ENCODE results near the gene EXOG.

The EXOG gene

GRCh38 chr3:38496131-38496910, at the start of gene EXOG:
Gene EXOG, plus strand, starts transcription at chr3:38496340. Its CDS starts 28 bp downstream, at chr3:38496368.
- DNase-seq (ENCODE audit: low read depth in 1 of 2, low spot score in 1 of 2), result peak; percentile 92 to 93

- DNase-seq (ENCODE audit: low read depth in 1 of 2, low spot score in 1 of 2), result no peak
Observed at GRCh38 chr3:38446812-38447211, 49.3 kb upstream of the EXOG start.

- no peak for DNase-seq (ENCODE audit: low read depth in 1 of 2, low spot score in 1 of 2)
Observed at GRCh38 chr3:38450853-38451252, 45.3 kb upstream of the EXOG start.

- DNase-seq (ENCODE audit: low read depth in 1 of 2, low spot score in 1 of 2), result peak; percentile 53 to 59
Observed at GRCh38 chr3:38453075-38453912, 42.8 kb upstream of the EXOG start, which contains the start of gene ACVR2B. Gene ACVR2B, plus strand, starts transcription at chr3:38453890. Its CDS starts 433 bp downstream, at chr3:38454323.

GRCh38 chr3:38453913-38454177, 42.3 kb upstream of the EXOG start:
- DNase-seq (ENCODE audit: low read depth in 1 of 2, low spot score in 1 of 2), result no peak

- DNase-seq (ENCODE audit: low read depth in 1 of 2, low spot score in 1 of 2), result peak in 1 of 2 donors; percentile 6
Observed at GRCh38 chr3:38454178-38454883, 41.8 kb upstream of the EXOG start.

- peak in 1 of 2 donors; percentile 22 for DNase-seq (ENCODE audit: low read depth in 1 of 2, low spot score in 1 of 2)
Observed at GRCh38 chr3:38454884-38455638, 41.1 kb upstream of the EXOG start.

- no peak for DNase-seq (ENCODE audit: low read depth in 1 of 2, low spot score in 1 of 2)
Observed at GRCh38 chr3:38455639-38456430, 40.3 kb upstream of the EXOG start.

GRCh38 chr3:38457111-38458003, 38.8 kb upstream of the EXOG start:
- no peak for DNase-seq (ENCODE audit: low read depth in 1 of 2, low spot score in 1 of 2)

GRCh38 chr3:38458796-38459498, 37.2 kb upstream of the EXOG start:
- DNase-seq (ENCODE audit: low read depth in 1 of 2, low spot score in 1 of 2), result no peak

- no peak for DNase-seq (ENCODE audit: low read depth in 1 of 2, low spot score in 1 of 2)
Observed at GRCh38 chr3:38459499-38460048, 36.6 kb upstream of the EXOG start.

GRCh38 chr3:38460377-38461270, 35.5 kb upstream of the EXOG start:
- DNase-seq (ENCODE audit: low read depth in 1 of 2, low spot score in 1 of 2), result no peak

GRCh38 chr3:38465588-38466154, 30.5 kb upstream of the EXOG start:
- no peak for DNase-seq (ENCODE audit: low read depth in 1 of 2, low spot score in 1 of 2)

GRCh38 chr3:38468765-38469164, 27.4 kb upstream of the EXOG start:
- no peak for DNase-seq (ENCODE audit: low read depth in 1 of 2, low spot score in 1 of 2)

GRCh38 chr3:38469852-38470251, 26.3 kb upstream of the EXOG start:
- no peak for DNase-seq (ENCODE audit: low read depth in 1 of 2, low spot score in 1 of 2)

GRCh38 chr3:38471260-38471857, 24.8 kb upstream of the EXOG start:
- DNase-seq (ENCODE audit: low read depth in 1 of 2, low spot score in 1 of 2), result no peak

- no peak for DNase-seq (ENCODE audit: low read depth in 1 of 2, low spot score in 1 of 2)
Observed at GRCh38 chr3:38472342-38472741, 23.8 kb upstream of the EXOG start.

All from stimulated activated CD4-positive, alpha-beta T cell treated with anti-CD3 and anti-CD28 coated beads, Interleukin-15, amount 100 ng/mL, for 1 hour (primary cell).